Activated gamma-delta T cell treated with Interleukin-2 at 50 U/mL for 16 hours (primary cell): ENCODE data around the gene KCNQ1.

ENCODE experiments used
- DNase-seq: peaks from one replicate; pipeline ENCODE4 v3.0.0-alpha.2; 2020

Gene KCNQ1

DNA sequence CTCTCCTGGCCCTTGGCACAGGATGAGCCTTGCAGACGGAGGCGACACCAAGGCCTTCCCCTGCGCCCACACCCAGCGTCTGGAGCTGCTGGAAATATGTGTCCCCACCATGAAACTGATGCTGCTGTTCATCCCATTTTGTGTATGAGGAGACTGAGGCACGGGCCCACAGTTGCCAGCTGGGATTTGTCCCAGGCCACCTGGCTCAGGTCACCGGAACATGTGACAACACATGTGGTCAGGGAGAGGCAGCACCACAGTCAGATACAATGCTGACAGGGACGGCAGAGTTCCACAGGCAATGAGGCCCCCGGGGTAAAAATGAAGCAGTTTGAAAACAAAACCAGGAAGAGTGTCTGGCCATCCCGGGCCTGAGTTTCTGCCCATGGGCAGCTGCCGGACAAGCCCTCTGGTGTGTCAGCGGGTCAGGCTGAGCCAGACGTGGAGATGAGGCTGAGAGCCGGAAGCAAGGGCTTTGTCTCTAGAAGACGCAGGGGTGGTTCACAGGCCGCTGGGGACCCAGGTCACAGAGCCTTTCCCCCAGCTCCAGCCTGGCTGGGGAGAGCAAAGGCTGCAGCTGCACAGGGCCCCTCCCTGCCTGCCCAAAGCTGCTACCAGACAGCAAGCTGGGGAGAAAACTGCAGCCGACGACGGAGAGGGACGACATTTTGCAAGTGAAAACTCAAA is 360.0 kb downstream of the KCNQ1 start:
- DNase-seq: peak; percentile 1

DNA sequence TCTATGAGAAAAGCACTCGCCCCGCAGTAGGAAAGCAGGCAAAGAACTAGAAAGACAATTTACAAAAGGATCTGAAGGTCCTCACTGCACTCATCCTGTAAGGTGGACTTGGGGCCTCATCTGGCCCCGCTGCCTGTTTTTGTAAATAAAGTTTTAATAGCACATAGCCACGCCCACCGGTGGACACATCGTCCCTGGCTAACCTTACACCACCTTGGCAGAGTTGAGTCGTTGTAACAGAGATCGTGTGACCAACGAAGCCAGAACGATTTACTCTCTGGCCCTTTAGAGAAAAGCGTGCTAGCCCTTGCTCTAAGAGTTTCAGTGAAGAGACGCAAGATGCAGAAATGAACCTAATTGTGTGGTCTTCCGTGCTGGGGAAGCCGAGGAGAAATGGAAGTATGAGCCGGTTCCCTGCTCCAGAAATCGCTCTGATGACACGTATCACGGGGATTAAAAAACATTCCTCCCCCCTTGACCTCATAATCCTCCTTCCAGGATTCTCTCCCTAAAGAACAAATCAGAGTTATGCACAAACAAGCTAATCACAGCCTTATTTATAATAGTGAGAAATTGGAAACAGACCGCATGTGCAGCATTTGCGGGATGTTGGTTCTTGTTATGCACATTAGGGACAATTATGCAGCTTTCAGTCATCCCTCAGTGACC is 360.7 kb downstream of the KCNQ1 start:
- DNase-seq: no peak

DNA sequence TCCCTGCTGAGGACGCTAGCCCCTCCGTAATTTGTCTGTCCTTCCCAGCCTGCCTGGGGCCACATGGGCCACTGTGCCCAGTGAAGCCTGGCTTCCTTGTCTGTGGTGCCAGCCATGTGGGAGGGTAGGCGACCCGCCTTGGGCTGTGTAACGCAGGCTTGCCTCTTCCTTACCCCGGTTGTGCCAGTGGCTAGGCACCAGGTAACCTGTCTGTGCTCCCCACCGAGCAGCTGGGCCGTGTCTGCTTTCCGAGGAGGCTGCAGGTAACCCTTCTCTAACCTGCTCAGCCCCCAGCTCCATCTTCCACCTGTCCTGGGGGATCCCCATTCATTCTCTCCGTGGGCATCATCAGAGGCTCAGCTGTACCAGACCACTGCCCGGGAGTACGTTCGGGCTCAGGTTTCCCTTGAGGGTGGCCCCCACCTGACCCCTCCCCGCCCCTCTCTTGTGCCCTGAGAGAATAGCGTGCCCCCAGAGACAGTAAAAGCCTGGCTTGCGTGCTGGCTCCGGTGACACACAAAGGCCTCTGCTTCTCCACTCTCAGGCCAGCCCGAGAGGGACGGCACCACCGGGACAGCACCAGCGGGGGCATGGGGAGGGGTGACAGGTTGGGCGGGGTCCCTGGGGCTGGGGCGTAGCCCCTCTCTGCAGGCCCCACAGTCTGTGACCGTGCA is 361.7 kb downstream of the KCNQ1 start:
- DNase-seq: peak; percentile 1

DNA sequence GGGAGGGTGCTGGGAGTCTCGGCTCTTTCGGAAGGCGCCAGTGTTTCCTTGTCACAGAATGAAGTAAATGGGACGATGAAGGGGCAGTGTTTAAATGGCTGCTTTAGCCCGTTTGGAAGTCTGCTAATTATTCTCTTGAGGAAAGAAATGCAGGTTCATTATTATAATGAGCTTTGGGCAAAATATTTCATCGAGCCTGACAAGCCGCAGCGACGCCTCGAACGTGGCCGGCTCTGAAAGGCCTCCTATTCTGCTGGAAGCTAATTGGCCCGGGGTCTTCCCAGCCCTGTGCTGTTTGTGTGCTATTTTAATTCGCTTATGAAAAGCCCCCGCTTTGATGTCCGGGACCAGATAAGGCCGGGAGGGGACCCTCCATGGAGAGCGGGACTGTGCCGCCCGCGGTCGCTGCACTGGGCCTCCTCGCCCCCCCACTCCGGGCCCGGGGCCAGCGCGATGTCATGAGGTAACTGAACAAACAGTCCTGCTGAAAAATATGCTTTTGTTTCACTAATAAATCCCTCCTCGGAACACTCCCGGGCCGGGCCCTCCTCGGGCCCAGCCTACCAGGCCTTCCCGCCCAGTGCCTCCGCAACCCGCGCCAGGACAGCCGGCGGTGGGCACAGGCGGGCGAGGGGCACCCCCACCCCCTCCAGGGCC is 362.3 kb downstream of the KCNQ1 start:
- peak; percentile 0 for DNase-seq

DNA sequence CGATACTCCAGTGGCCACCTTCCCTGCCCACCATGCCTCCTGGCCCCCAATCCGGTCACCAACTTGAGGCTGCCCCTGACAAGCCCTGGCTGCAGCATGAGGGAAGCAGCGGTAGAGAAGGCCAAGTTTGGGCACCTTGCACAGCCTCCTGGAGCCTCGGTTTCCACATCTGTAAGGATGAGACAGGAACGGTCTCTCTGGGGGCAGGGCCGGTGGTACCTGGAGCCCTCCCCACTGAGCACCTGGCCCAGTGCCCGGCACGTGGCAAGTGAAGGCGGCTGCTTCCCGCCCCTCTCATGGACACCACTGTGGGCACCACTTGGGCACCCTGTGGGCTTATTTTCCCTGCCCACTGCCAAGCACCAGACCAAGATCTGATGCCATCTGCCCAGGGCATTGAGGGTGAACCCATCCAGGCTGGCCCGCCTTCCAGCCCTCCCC is 363.0 kb downstream of the KCNQ1 start:
- DNase-seq: no peak

DNA sequence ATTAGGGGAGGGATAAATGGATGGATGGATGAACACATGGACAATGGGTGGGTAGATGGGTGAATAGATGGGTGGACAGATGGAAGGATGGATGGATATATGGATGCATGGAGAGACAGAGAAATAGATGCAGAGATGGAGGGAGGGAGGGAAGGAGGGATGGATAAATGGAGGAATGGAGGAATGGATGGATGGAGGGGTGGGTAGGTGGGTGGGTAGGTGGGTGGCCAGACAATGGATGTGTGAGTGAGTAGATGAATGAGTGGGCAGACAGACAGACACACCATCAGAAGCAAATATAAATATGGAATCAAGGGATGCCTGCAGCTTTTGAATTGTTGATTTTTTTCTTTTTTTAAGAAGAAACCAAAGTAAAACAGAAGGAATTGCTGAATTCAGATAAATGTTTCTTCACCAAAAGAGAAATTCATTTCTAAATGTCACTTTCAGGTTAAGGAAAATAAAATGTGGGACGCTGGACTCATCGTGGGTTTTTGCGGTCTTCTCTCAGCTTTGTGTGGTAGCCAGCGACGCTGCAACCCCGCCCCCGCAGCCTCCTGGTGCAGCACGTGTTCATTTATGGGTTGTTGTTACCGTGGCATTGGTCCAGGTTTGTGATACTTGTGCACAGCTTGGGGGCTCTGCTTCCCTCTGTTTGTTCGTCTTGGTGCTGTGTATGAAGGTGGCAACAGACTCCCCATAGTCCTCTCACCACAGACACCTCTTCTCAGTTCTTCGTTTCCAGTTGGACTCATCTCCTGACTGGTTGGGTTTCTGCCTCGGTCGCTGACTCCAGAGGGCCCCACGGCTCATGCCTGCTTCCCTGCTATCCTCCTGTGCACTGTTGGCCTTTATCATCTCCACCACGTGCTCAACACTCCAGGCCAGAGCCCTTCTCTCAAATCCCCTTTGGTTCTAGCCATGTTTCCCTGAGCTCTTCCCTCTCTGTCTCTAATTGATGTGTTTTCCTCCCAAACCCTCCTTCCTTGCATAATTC is 364.3 kb downstream of the KCNQ1 start:
- no peak for DNase-seq

DNA sequence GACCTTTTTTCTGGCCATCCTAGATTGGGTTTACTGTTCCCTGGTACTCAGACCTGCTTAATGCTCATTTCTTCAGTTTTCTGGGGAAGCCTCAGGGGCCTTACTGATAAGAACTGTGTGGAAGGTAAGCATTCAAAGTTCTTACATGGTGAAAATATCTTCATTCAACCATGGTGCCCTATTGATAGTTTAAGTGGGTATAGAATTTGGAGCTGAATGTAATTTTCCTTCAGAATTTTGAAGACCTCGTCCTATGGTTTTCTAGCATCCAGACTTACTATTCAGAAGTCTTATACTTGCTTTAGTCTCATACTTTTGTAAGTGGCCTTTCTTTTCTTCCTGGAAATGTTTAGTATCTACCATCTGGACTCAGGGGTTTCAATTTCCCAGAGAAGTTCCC is 365.0 kb downstream of the KCNQ1 start:
- DNase-seq: no peak

DNA sequence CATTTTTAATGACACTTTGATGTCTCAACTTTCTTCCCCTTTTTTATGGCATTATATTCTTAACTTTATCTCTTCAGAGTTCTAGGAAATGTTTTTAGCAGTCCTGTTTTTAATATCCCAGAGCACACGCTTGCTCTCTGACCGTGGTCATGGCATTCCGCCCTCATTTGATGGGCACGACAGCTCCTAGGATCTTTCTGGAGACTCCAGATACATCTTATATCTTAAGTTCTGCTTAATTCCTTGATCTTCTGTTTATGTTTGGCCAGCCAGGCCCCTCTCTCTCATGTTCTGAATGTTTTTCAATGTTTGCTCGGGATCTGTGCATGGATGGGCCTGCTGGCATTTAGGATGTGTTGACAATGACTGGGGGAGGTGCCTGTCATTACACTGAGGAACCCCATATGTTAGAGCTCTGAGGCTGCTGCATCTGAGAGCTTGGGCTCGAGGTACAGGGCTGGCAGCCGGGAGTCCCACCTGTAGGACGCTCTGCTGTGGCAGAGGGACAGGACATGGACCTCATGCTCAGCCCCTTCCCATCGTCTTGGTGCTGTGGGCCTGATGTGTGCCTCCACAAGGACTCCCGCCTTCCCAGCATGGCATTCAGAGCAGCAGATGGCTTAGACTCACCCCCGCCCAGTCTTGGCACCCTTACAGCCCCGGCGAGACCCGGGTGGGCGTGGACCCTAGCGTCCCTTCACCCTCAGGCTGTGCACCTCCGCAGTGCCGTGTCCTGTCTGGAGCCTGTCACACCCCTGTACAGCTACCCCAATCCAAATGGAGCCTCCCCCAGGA is 365.8 kb downstream of the KCNQ1 start:
- no peak for DNase-seq

DNA sequence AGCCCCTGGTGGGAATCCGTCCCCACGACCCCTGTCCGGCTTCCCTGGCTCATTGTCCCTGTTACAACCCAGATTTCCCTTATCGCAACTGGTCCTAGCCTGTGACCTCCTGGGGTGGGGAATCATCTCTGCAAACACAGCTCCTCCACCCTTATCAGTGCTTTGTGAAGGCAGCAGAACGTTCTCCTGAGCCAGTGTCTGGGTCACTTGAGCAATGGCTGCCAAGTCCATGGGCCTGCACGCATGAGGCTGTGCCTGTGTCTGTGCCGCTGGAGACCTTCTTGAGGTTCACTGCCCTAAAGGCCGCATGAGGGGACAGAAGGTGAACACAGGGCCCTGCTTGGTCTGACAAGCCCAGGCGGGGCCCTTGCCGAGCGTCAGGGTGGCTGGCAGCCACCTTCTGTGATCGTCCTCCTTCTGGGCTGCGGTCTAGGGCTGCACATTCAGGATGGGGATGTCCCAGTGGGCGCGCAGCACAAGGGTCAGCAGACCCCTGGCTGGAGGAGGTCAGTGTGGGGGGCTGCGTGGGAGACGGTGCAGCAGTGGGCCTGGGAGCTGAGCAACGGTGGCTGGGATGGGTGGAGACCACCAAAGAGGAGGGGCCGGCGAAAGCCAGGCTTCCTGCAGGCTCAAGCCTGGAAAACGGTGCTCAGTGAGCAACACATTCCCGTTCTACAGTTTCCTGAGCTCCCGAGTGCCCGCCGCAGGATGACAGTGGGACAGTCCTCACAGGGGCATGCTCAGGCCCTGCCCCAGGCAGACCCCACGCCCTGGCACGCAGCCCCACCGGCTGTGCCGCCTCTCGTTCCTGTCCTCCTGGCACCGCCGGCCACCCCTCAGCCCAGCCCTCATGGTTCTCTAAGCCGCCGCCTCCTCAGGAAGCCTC is 366.6 kb downstream of the KCNQ1 start:
- DNase-seq: no peak

DNA sequence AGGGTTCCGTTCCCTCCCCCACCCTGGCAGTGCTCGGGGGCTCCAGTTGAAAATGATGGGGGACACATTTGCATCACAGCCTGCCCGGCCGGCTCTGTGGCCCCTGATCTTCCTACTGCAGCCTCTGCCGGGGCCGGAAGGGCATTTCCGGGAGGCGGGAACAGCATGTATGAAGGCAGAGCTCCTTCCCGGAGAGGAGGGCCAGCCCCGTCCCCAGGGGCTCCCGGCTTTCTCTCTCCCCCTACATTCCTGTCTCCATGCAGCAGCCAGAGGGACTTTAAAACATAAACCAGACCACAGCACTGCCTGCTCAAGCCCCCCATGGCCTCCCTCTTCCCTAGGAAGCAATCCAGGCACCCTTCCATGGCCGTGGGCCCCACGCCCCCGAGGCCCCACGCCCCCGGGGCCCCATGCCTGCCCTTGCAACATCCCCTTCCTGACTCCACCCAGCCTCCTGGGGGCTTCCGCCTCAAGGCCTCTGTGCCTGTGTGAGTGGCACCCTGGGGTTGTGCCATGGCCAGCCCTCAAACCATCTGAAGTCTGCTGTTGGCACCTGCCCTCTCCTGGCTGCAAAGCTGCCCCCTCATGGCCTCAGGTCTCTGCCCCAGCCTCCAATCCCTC is 367.7 kb downstream of the KCNQ1 start:
- DNase-seq: no peak

DNA sequence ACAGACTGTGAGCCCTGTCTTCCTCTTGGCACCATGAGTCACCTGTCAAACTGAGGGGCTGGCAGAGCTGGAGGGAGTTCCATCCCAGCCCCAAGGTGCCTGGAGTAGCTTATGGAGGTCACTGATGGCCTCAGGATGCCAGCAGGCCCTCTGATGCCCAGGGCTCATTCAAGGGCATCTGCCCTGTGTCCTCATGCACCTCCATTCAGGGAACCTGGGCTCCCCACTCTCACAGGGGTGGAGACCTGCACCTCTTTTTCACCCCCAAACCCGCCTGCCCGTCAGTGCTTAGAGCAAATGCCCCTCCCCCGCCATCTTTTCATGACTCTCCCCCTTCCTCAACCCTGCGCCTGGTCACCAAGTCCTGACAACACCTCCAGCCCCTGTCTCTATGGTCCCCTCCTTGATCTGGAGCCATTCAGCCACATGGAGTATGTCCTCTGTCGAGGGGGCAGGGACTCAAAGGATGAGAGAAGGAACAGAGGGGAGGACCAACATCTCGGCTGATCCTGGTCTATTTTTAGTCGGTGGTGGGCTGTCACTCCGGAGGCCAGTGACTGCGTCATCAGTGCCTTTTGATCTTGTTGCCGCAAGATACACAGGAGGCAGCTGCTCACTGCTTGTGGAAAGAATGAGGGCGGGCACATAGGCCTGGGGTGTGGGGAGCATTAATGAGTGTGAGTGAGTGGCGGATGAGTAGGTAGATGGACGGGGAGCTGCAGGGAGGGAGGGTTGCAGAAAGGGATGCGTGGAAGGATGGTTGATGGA is 368.5 kb downstream of the KCNQ1 start:
- no peak for DNase-seq

DNA sequence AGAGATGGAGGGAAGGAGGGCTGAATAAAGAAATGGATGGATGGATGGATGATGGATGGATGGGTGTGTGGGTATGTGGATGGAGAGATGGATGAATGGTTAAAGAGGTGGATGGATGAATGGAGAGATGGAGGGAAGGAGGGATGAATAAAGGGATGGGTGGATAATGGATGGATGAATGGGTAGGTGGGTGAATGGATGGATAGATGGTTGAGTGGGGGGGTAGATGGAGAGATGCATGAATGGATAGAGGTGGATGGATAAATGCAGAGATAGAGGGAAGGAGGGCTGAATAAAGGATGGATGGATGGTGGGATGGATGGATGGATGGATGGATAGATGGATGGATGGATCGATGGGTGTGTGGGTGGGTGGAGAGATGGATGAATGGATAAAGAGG is 369.2 kb downstream of the KCNQ1 start:
- DNase-seq: no peak

DNA sequence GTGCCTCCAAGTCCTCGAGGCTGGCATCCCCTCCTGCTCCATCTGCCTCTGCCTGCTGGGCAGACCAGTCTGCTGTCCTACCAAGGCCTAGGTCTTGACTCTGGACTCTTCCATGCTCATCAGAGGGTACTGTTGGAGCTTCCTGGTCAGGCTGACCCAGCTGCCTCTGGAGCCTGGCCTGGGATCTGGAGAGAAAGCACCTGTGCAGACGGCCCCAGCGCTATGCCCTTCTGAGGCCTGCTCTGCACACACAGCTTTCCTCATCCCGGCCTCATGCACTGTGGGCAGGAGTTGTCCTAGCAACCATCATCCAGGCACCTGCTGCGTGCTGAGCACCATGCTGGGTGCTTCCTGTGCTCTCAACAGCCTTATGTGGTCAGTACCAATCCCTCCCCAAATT is 369.9 kb downstream of the KCNQ1 start:
- no peak for DNase-seq

DNA sequence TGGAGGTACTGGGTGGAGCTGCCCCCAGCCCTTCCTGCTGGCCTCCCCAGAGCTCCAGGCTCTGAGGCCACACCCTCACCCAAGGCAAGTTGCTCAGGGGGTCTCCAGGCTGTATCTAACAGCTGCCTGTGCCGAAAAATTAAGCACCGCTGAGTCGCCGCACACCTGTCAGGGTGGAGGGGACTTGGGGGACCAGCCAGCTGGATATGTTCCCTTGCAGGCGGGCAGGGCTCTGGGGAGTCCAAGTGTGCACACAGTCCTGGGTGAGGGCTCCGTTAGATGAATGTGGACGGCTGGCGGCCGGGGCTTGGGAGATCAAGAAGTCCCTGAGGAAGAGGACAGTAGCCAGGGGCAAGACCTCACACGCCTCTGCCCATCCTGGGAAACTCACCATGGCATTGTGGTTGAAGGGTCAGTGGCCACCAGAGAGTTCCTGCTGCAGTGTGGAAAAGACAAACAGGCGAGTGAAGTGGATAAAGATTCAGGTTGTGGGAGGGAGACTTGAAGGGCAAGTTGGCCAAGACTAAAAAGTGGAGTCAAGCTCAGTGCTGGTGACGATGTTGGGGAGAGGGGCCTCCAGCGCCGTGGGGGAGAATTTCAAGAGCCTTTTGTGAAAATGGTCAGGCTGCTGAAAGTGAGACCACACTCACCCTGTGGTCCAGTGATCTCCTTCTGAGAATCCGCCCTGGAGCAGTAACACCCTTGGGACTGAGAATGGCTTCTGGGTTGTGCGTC is 371.1 kb downstream of the KCNQ1 start:
- no peak for DNase-seq

DNA sequence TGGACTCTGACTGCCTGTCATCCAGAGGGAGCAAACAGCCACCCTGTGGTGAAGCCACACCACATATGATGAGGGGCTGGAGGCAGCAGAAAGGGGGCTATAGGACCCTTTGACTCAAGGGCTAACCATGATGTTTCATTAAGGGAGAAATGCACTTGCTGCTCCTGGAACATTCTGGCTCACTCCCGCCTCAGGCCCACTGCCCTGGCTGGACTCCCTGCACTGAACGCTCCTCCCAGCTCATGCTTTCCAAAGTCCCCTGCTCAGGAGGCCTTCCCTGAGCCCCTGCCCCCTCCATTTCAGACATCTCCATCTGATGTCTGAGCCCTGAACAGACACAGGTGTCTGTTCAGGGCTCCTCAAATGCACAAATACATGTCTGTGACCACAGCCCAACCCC is 371.7 kb downstream of the KCNQ1 start:
- DNase-seq: no peak

DNA sequence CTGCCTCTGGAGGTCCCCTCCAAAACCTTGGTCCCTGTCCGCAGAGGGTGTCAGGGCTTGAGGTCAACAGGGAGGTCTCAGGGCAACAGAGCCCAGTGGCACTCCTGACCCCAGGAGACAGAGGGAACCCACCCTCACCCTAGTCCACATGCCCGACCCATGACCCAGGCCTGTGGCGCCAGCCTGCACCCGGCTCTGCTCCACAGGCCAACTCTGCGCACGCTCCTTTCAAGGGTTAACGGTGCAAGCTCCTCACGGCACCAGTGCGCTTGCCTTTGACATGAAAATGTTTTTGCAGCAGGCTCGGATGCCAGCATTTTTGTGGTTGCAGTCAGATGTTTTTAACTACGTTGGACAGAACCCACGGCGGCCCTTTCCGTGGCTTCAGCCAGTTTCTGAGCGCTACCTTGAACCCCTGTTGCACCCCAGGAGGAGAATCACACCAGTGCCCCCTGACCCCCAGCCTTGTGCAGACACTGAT is 372.2 kb downstream of the KCNQ1 start:
- DNase-seq: no peak

DNA sequence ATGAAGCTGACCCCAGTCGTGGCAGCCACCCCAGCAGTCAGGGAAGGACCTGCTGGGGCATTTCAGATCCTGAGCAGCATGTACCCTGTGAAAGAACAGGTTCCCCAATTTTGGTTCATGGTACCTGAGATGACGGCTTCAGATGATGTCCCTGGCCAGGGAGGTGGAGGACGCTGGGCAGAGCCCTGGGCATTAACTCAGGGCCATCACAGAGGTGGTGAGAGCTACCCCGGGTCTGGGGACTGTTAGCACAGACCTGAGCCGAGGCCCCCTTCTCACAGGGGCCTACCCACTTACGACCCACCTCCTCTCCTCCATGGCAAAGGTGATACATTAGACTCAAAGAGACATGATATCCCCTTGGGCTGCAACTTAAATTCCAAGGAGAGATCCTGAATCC is 372.6 kb downstream of the KCNQ1 start:
- DNase-seq: no peak

DNA sequence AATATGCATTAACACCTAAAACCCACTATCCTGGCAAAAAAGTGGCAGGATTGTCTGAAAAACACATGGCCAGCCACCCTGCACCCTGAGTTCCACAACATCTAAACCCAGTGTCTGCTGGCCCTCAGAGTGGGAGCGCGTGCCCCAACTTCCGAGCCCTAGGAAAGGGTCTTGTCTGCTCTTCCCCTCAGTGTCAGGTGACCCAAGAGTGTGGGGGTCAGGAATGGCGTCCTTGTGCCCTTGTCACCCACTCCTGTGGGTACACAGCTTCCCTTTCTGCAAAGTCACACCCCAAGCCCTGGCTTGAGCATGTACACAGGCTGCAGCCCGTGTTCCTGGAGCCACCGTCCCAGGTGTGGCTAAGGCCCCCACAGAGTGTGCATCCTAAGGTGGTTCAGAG is 373.2 kb downstream of the KCNQ1 start:
- no peak for DNase-seq
